ENCODE results near the gene CGN.

DNA sequence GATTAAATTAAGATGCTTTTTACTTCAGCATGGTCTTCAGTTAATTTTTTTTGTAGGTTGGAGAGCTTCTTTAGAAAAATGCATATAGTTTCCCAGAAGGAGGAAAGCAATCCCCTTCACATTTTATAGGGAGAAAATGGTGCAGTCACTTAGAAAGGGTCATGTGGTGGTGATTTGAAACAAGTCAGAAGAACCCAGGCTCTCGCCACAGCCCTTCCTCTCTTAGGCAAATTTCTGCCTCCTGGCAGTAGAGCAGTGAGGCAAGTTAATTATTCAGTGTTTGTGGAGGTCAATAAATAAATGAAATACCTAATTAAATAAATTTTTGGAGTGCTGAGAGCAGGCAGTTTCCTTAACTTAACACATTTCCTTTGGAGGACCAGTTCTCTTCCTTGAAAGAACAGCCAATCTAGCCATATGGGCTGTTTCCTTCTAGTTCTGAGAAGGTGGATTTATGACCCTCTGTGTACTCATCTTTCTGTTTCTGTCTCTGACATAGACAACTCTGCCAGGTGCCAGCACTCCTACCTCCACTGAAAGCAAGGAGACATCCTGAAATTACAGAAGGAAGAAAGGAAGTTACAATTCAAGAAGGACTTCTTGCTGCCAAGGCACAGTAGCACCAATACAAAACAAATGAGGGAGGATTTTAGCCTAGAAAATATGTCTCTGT, 32.9 kb upstream of the CGN start:
- no peak for TF ChIP-seq POLR2A (IDR thresholded peaks at IDR 0.05; ENCODE audit: low read depth, low read length)
- no peak for TF ChIP-seq CTCF (IDR thresholded peaks at IDR 0.05; ENCODE audit: extremely low read depth in 1 of 2, insufficient read depth in 1 of 2, low read depth in 1 of 2, low read length in 2 of 2)
- no peak for TF ChIP-seq MYC (IDR thresholded peaks at IDR 0.05; ENCODE audit: low read depth, low read length)
- no peak for TF ChIP-seq POLR2AphosphoS5 (IDR thresholded peaks at IDR 0.05; ENCODE audit: insufficient read depth, low read depth, low read length)
- TF ChIP-seq GATA2 (IDR thresholded peaks at IDR 0.05; ENCODE audit: insufficient read depth, insufficient read length, low read depth, low read length): no peak
- no peak for TF ChIP-seq EZH2 (IDR thresholded peaks at IDR 0.05; ENCODE audit: borderline replicate concordance, low read depth, low read length, severe bottlenecking)
- no peak for TF ChIP-seq JUN (IDR thresholded peaks at IDR 0.05; ENCODE audit: borderline replicate concordance, insufficient read depth, insufficient read length, low read depth)
- TF ChIP-seq FOS (IDR thresholded peaks at IDR 0.05; ENCODE audit: borderline replicate concordance, insufficient read depth, low read length): no peak
